ENCODE data around the gene BCORL1.

BCORL1 gene

GRCh38 chrX:129961180-129962083 lies 21.0 kb upstream of the BCORL1 start:
- peak; percentile 47 for DNase-seq (ENCODE audit: low spot score)

DNA sequence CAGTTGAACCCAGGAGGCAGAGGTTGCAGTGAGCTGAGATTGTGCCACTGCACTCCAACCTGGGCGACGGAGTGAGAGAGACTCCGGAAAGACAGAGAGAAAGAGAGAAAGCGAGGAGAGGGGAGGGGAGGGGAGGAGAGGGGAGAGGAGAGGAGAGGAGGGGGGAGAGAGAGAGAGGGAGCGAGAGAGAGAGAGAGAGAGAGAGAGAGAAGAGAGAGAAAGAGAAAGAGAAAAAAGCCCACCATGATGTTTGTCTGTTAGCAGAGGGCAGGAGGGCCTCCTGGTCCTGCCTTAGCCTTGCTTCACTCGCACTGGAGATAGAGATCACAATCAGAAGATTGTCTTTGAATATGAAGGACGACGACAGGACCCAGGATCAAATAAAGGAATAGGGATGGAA lies 18.7 kb upstream of the BCORL1 start:
- DNase-seq (ENCODE audit: low spot score) = no peak

DNA sequence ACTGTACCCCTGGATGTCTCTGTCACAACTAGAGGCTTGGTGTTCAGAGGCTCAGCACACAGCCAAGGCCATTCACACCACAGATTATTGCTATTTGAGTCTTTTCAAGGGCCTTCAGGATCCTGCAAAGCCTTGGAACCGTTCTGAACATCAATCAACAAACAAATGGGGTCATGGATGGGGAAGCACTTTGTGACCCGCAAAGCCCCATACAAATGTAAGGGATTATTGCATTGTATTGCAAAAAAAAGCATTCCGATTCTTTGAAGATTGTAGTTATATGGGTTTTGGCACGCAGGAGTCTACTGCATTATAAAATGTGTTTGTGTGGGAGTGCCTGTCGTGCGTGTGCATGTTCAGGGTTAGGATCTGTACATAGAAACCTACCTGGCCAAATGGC lies 17.3 kb upstream of the BCORL1 start:
- no peak for DNase-seq (ENCODE audit: low spot score)

GRCh38 chrX:129968968-129969367 lies 13.5 kb upstream of the BCORL1 start:
- no peak for DNase-seq (ENCODE audit: low spot score)

GRCh38 chrX:129976441-129976840 lies 6.0 kb upstream of the BCORL1 start:
- no peak for DNase-seq (ENCODE audit: low spot score)

DNA sequence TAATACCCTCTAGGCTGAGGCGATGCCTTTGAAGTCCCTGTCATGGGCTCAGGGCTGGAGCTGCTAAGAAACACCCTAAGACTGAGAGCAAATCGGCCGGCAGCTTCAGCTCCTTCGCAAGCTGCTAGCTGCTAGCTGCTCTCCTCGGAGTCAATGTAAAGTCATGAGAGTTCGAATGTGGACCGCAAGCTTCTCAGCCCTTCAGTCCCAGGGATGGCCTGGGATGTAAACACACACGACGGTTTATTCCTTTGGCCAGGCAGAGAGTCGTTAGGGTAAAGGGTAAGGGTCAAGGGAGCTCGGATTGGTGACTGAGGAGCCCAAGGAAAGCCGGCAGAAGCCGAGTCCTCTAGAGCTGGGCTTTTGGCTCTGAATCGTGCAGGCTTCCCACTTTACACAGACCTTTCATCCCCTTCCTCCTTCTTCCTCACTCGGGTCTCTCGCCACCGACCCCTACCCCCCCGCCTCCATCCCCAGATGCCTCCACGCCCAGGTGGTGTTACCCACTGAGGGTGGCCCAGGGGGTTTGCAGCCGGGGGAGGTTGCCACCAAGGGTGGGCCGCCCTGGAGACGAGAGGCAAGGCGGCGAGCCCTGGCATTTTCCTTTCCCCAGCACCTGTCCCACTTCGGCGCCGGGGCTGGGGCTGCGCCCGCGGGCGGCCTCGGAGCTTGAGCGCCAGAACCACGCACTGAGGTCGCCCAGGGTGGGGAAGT lies 3.1 kb upstream of the BCORL1 start:
- DNase-seq (ENCODE audit: low spot score) = no peak

DNA sequence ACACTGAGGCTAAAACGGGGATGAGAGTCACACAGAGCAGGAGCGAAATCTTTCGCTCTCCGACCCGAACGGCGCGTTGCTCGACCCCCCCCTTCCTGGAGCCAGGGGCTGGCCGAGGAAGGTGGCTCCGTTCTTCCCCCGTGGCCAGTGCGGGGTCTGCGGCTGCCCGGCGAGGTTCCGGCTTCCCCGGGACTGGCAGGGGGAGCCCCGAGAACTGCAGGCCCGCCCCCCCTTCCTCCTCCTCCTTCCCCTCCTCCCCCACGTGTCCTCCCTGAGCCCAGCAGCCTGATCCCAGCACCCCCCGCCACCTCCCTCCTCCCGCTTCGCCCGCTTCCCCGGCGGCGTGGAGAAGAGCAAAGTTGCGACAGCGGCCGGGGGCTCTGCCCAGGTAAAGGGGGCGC lies 2.4 kb upstream of the BCORL1 start:
- no peak for DNase-seq (ENCODE audit: low spot score)

DNA sequence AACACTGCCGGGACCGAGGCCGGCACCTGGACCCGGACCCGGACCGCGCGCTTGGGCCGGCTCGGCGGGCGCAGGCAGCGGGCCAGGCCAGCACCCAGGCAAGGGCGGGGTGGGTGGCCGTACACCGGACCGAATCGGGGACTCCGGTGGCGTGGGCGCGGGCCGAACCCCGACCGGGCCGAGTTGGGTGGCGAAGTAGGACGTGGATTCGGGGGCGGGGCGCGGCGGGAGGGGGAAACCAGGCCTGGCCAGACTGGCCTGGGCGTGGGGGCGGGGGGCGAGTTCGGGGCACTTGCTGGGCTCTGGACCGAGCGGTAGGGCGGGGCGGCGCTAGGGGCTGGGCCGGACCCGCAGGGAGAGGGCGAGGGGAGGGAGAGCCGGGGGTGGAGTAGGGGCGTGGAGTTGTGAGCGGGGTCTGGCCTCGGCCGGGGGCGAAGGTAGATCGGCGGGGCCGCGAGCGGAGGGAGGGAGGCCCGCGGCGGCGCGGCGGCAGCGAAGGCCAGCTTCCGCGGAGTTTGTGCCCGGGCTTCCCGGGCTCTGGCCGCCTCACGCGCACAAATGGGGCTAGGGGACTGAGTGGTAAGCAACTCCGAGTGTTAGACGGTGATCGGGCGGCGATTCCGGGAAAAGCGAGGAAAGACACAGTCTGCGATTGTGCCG lies 1.8 kb upstream of the BCORL1 start:
- peak; percentile 44 for DNase-seq (ENCODE audit: low spot score)

- DNase-seq (ENCODE audit: low spot score) = no peak
Measured at GRCh38 chrX:129981200-129981553, 1.3 kb upstream of the BCORL1 start.

DNA sequence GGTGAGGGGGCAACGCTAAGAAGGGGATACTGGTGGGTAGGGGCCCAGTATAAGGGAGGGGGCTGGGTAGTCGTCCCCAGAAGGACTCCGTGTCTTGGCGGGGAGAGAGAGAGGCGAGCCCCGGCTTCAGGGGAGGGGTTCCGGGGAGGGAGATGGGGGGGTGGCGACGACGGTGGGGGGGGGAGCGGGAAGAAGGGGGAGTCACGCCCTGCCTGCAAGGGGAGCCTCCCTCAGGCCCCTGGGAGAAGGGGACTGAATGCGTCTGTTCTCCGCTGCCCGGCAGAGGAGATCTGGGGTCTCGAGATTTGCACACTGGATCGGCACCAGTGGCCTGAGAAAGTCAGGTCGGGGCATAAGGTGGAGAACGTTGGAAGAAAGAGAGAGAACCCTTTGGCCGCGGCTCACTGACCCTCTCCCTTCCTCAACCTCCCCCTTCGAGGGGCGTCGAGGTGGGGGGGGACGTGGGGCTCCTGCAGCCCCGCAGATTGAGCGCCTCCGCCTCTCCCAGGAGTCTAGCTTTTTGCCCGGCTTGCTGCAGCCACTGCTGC lies 609 bp upstream of the BCORL1 start:
- DNase-seq (ENCODE audit: low spot score) = no peak

GRCh38 chrX:129983575-129984110 lies 1.2 kb downstream of the BCORL1 start:
- no peak for DNase-seq (ENCODE audit: low spot score)

- no peak for DNase-seq (ENCODE audit: low spot score)
Measured at GRCh38 chrX:129984111-129984958, 1.9 kb downstream of the BCORL1 start.

DNA sequence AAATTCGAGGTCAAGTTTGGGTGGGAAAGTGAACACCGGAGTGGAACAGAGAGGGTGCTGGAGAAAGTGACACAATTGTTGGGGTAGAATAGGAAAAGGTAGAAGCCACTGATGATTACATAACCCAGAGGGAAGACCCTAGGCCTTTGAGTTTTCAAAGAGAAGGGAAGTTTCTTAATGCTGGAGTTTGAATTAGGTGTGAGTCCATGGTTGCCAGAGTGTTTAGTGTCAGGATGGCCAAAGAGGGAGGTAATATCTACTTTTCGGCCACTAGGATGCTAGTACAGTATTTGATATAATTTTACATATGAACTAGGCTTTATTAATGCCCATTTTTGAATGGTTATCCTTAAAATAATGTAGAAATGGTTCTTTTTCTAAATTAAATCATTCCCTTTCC lies 5.4 kb downstream of the BCORL1 start:
- DNase-seq (ENCODE audit: low spot score) = no peak

DNA sequence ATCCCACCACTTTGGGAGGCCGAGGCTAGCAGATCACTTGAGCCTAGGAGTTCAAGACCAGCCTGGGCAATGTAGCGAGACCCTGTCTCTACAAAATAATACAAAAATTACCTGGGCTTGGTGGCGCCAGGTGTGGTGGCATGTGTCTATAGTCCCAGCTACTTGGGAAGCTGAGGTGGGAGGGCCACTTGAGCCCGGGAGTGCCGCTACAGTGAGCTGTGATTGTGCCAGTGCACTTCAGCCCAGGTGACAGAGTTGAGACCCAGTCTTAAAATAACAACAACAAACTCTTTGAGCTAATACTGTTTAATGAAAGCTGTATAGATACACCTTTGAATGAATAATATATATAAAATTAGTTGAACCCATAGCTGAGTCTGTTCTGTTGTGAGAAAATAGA lies 9.7 kb downstream of the BCORL1 start:
- DNase-seq (ENCODE audit: low spot score) = no peak

- no peak for DNase-seq (ENCODE audit: low spot score)
Measured at GRCh38 chrX:129996120-129996519, 13.7 kb downstream of the BCORL1 start.

DNA sequence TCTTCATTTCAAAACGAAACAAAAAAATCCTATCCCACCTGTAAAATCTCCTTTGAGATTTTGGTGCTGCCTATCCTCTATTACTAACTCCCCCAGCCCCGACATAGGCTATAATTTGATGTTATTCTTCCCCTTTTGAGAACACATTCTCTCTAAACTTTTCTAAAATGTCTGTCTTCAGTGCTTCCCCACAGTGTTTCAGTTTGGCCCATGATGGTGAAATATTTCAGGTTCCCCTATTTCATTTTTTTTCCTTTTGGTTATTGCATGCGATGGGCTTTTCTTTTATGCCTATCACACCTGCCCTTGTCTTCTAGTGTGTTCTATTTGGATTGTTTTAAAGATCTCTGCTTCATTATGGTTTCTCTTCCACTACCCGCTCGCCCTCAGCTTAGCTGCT lies 14.7 kb downstream of the BCORL1 start:
- no peak for DNase-seq (ENCODE audit: low spot score)

- DNase-seq (ENCODE audit: low spot score) = no peak
Measured at GRCh38 chrX:129998021-129998420, 15.6 kb downstream of the BCORL1 start.

- DNase-seq (ENCODE audit: low spot score) = no peak
Measured at GRCh38 chrX:130001893-130002292, 19.5 kb downstream of the BCORL1 start.

DNA sequence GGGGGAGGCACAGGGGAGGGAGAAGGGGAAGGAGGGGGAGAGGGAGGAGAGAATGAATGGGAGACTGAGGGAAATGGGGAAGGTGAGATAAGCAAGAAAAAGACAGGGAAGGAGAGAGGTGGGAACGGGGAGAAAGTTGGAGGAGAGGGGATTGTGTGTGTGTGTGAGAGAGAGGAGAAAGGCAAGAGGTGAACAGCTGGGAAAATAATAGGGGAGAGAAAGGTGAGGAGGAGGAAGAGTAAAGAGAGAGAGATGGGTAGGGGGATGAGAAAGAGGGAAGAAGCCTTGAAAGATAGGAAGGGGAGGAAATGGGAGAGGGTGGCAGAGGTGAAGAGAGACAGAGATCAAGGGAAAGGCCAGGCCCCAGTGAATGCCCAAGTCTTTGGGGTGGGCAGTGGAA lies 20.1 kb downstream of the BCORL1 start:
- no peak for DNase-seq (ENCODE audit: low spot score)

DNA sequence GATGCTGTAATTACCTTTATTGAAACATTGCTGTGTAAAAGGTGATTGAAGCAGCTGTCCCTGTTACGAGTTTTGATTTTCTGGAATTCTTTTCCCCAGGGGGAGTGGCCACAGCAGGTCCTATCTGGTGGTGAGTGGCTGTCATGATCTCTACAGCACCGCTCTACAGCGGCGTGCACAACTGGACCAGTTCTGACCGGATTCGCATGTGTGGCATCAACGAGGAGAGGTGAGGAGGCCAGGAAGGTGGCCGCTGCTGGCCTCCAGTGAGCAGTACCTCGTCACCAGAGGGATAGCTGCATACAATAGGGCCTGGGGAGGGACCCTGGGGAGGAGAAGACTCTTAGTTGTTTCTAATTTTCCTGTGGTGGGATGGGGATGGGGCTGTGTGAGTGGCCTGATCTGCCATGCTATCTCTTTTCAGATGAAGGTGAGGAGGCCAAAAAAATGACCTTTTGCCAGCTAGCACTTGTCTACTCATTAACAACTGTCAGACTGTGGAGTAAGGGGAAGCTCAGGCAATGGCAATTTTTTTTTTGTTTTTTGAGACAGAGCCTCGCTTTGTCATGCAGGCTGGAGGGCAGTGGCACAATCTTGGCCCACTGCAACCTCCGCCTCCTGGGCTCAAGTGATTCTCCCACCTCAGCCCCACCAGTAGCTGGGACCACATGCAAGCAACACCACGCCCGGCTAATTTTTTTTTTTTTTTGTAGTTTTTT lies 22.8 kb downstream of the BCORL1 start:
- DNase-seq (ENCODE audit: low spot score) = no peak
